ENCODE results near the gene FIGNL2.

GRCh38 chr12:51887476-51888315, 39.2 kb upstream of the FIGNL2 start, which contains the start of gene ANKRD33:
- TF ChIP-seq, protein P1, sequence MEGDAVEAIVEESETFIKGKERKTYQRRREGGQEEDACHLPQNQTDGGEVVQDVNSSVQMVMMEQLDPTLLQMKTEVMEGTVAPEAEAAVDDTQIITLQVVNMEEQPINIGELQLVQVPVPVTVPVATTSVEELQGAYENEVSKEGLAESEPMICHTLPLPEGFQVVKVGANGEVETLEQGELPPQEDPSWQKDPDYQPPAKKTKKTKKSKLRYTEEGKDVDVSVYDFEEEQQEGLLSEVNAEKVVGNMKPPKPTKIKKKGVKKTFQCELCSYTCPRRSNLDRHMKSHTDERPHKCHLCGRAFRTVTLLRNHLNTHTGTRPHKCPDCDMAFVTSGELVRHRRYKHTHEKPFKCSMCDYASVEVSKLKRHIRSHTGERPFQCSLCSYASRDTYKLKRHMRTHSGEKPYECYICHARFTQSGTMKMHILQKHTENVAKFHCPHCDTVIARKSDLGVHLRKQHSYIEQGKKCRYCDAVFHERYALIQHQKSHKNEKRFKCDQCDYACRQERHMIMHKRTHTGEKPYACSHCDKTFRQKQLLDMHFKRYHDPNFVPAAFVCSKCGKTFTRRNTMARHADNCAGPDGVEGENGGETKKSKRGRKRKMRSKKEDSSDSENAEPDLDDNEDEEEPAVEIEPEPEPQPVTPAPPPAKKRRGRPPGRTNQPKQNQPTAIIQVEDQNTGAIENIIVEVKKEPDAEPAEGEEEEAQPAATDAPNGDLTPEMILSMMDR (IDR thresholded peaks at IDR 0.05) = no peak
- TF ChIP-seq POLR2A (IDR thresholded peaks at IDR 0.05) (no peak), POLR2AphosphoS5 (IDR thresholded peaks at IDR 0.05) (no peak), EP300 (IDR thresholded peaks at IDR 0.05; ENCODE audit: low read depth) (no peak)
